Naive B cell (primary cell): Measurements from ENCODE around the gene CFAP65. TPM values are rescaled to one million over a fixed set of nuclear protein-coding genes. Genes with fewer than 3 reads are reported as not detected.

Source experiments
- ATAC-seq, 2 donors: fragments of 150-1000 bp; cut with Tn5 transposase; 2 replicates each; pipeline ENCODE4 v1.10.0; 2021; ENCODE audit warnings: low read depth in 2 of 2, mild to moderate bottlenecking in 2 of 2, moderate library complexity in 2 of 2
- DNase-seq: peaks from one replicate; pipeline ENCODE4 v3.0.0; 2022
- H3K27ac Mint-ChIP-seq, 6 donors: one replicate each; pipeline ENCODE4 v1.8.0; 2020 to 2022; ENCODE audit warnings: mild to moderate bottlenecking in 6 of 6, mixed read lengths in 6 of 6, moderate library complexity in 5 of 6, inconsistent platforms in 2 of 6
- H3K27me3 Mint-ChIP-seq, 3 donors: one replicate each; pipeline ENCODE4 v1.8.0; 2021 to 2022; ENCODE audit warnings: mixed read lengths in 3 of 3, mild to moderate bottlenecking in 1 of 3
- H3K36me3 Mint-ChIP-seq, 2 donors: one replicate each; pipeline ENCODE4 v1.8.0; 2020 to 2022; ENCODE audit warnings: mixed read lengths in 2 of 2, inconsistent platforms in 1 of 2, mild to moderate bottlenecking in 1 of 2
- H3K4me1 Mint-ChIP-seq, 3 donors: one replicate each; pipeline ENCODE4 v1.8.0; 2020 to 2022; ENCODE audit warnings: mixed read lengths in 3 of 3, inconsistent platforms in 1 of 3, mild to moderate bottlenecking in 1 of 3, moderate library complexity in 1 of 3
- H3K4me3 Mint-ChIP-seq, 8 donors: one replicate each; pipeline ENCODE4 v1.8.0; 2020 to 2022; ENCODE audit warnings: mild to moderate bottlenecking in 8 of 8, mixed read lengths in 8 of 8, moderate library complexity in 8 of 8, inconsistent platforms in 2 of 8
- H3K9me3 Mint-ChIP-seq, 7 donors: one replicate each; pipeline ENCODE4 v1.8.0; 2020 to 2022; ENCODE audit warnings: mixed read lengths in 7 of 7, mild to moderate bottlenecking in 5 of 7, inconsistent platforms in 2 of 7, moderate library complexity in 1 of 7
- polyA plus RNA-seq, 6 donors: library from polyadenylated mRNA; unstranded; fragments of 300-500 nt; fragmentation: Illumina TruSeq; gene quantifications; one replicate each; pipeline ENCODE4 v1.2.3, GENCODE V29; 2021; ENCODE audit warnings: low read depth in 6 of 6

CFAP65 gene
- polyA plus RNA-seq, 6 donors from 2014 or later = not detected

- no peak for DNase-seq
- peaks cover 0 to 6% of the 10 kb centered on the region in 2 donors for H3K36me3 Mint-ChIP-seq
- H3K9me3 Mint-ChIP-seq = peaks cover 0 to 2% (median 0%) of the 10 kb centered on the region in 7 donors
- no peak for ATAC-seq
- H3K4me3 Mint-ChIP-seq = peak overlapping the region in 5 of 8 donors; percentile 27 to 87 (median 57)
- peaks cover 33 to 47% (median 42%) of the 10 kb centered on the region in 3 donors for H3K4me1 Mint-ChIP-seq
- peak overlapping the region in 2 of 6 donors; percentile 41 to 91 for H3K27ac Mint-ChIP-seq
- H3K27me3 Mint-ChIP-seq = peaks cover 70 to 93% (median 87%) of the 10 kb centered on the region in 3 donors
Measured at GRCh38 chr2:218984239-218985020, 56.9 kb downstream of the CFAP65 start.

DNA sequence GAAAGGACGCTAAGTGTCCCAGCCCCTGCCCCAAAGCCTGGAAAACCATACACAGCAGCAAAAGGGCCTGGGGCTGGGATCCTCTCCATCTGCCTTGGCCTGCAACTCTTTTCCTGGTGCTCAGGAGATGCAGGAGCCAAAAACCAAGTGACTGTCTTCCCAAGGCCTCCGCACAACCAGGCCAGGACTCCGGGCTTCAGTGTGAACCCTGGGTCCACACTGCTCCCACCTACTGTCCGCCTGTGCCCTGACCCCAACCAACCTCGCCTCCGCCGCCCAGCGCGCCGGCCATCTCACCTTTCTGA is 57.4 kb downstream of the CFAP65 start:
- Mint-ChIP-seq H3K27me3 (peaks cover 70 to 93% (median 86%) of the 10 kb centered on the region in 3 donors), H3K27ac (peak overlapping the region in 1 of 6 donors; percentile 41), H3K9me3 (peaks cover 0 to 2% (median 0%) of the 10 kb centered on the region in 7 donors), H3K4me3 (peak overlapping the region in 1 of 8 donors; percentile 44), H3K4me1 (peaks cover 33 to 49% (median 43%) of the 10 kb centered on the region in 3 donors), H3K36me3 (peaks cover 0 to 6% of the 10 kb centered on the region in 2 donors)
- DNase-seq (no peak), ATAC-seq (no peak)

GRCh38 chr2:218983263-218983933 is 57.9 kb downstream of the CFAP65 start:
- Mint-ChIP-seq H3K4me3 (peak overlapping the region in 7 of 8 donors; percentile 12 to 74 (median 61)), H3K27me3 (peaks cover 68 to 93% (median 86%) of the 10 kb centered on the region in 3 donors), H3K36me3 (peaks cover 0 to 6% of the 10 kb centered on the region in 2 donors), H3K9me3 (peaks cover 0 to 2% (median 0%) of the 10 kb centered on the region in 7 donors), H3K27ac (peak overlapping the region in 1 of 6 donors; percentile 56), H3K4me1 (peaks cover 33 to 49% (median 43%) of the 10 kb centered on the region in 3 donors)
- no peak for DNase-seq
- ATAC-seq = no peak

DNA sequence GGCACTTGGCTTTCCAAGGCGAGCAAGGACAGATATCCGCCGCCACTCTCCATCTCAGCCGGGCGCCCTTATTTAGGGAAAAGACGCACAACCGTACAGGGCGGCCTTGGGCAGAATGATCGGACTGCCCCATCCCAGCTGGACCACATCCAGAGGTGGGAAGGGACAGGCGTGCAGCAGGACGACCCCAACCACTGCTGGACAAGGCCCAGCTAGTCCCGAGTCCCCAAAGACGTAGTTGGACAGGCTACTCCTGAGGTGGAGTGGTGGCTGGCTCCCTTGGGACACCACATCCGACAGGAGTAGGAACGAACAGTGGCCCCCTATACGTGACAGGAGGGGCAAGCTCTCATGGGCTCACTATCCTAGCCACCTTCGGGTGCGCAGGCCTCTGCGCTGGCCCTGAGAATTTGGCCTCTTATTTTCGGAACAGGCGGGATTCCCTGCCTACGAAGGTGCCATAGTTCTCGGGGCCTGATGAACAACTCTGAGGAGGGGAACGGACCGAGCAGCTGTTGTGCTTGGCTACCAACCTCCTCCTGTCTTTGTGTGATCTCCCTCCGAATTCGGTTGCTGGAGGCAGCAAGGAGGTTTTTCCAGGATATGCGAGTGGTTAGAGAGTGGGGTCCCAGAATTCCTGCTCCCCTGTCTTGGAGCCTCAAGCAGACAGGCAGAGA is 58.6 kb downstream of the CFAP65 start:
- Mint-ChIP-seq H3K4me1 (peaks cover 33 to 49% (median 43%) of the 10 kb centered on the region in 3 donors), H3K27ac (peak overlapping the region in 2 of 6 donors; percentile 36 to 74), H3K4me3 (peak overlapping the region in 7 of 8 donors; percentile 61 to 87 (median 74)), H3K9me3 (peaks cover 0 to 2% (median 0%) of the 10 kb centered on the region in 7 donors), H3K27me3 (peaks cover 63 to 95% (median 89%) of the 10 kb centered on the region in 3 donors), H3K36me3 (peaks cover 0 to 6% of the 10 kb centered on the region in 2 donors)
- DNase-seq (no peak), ATAC-seq (no peak)

DNA sequence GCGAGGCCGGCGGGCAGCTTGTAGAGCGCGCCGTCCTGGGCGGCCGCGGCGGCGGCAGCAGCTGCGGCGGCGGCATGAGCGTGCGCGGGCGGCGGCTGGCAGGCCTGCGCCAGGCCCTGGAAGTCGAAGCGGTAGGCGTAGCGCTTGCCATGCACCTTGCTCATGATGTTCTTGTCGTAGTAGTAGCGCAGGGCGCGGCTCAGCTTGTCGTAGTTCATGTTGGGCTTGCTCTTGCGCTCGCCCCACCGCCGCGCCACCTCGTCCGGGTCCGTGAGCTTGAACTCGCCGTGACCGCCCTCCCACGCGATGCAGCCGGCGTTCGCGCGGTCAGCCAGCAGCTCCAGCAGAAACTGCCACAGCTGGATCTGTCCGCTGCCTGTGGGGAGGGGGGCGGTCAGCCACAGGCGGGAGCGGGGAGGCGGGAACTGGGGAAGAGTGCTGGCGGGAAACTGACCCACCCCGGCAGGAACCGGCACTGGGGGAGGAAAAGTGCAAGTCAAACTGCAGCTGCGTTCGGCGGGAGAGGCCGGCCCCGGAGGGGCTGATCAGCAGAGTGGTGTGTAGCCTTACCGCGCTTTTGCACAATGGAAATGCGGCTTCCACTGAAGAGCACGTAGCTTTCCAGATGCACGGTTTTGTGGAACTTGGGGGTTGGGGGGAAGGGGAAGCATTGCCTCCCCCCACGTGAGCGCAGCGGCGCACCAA is 59.3 kb downstream of the CFAP65 start:
- DNase-seq (no peak), ATAC-seq (peak; percentile 28 to 30)
- Mint-ChIP-seq H3K27ac (peak overlapping the region in 2 of 6 donors; percentile 39 to 74), H3K27me3 (peaks cover 63 to 95% (median 89%) of the 10 kb centered on the region in 3 donors), H3K36me3 (peaks cover 0 to 6% of the 10 kb centered on the region in 2 donors), H3K4me3 (peak overlapping the region; percentile 54 to 87 (median 72)), H3K9me3 (peaks cover 0 to 2% (median 0%) of the 10 kb centered on the region in 7 donors), H3K4me1 (peaks cover 33 to 49% (median 43%) of the 10 kb centered on the region in 3 donors)

- peak overlapping the region; percentile 86 to 93 (median 88) for H3K4me3 Mint-ChIP-seq
- H3K27ac Mint-ChIP-seq = peak overlapping the region in 5 of 6 donors; percentile 52 to 96 (median 75)
- DNase-seq (no peak), ATAC-seq (peak; percentile 3 to 10)
- H3K36me3 Mint-ChIP-seq = peaks cover 0 to 6% of the 10 kb centered on the region in 2 donors
- H3K4me1 Mint-ChIP-seq = peaks cover 33 to 49% (median 43%) of the 10 kb centered on the region in 3 donors
- H3K27me3 Mint-ChIP-seq = peaks cover 62 to 95% (median 89%) of the 10 kb centered on the region in 3 donors
- H3K9me3 Mint-ChIP-seq = peaks cover 0 to 2% (median 0%) of the 10 kb centered on the region in 7 donors
Measured at GRCh38 chr2:218981390-218981880, 59.9 kb downstream of the CFAP65 start.

DNA sequence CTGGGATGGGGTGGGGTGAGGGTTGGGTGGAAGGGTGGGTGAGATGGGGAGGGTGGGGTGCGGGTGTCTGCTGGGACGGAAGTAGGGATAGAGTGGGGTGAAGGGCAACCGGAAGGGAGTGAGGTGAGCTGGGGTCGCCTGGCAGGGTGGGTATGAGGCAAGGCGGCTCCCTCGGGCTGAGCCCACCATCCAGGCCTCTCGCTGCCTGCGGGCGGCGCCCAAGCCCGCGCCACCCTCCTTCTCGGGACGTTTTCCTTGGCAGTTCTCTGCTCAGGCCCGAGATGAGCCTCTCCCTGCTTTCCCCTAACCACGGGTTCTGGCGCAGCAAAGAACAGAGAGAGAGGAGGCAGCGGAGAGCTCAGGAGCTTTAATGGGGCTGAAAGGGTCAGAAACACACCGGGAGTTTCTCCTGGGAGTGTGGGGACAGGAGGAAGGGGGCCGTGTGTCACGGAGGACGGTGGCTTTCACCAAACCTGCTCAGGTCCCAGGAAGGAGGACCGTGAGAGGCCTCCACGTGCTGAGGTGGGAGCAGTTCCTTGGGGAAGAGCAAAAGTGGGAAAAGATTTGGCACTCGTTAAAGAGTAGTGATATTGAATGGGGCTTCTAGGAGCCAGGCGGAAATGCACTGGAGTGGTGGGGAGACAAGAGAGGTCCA is 60.5 kb downstream of the CFAP65 start:
- no peak for DNase-seq
- Mint-ChIP-seq H3K9me3 (peaks cover 0 to 2% (median 0%) of the 10 kb centered on the region in 7 donors), H3K4me1 (peaks cover 29 to 44% (median 38%) of the 10 kb centered on the region in 3 donors), H3K36me3 (peaks cover 0 to 6% of the 10 kb centered on the region in 2 donors), H3K27ac (peak overlapping the region in 3 of 6 donors; percentile 52 to 96 (median 91)), H3K4me3 (peak overlapping the region; percentile 86 to 93 (median 88)), H3K27me3 (peaks cover 63 to 95% (median 89%) of the 10 kb centered on the region in 3 donors)
- no peak for ATAC-seq

DNA sequence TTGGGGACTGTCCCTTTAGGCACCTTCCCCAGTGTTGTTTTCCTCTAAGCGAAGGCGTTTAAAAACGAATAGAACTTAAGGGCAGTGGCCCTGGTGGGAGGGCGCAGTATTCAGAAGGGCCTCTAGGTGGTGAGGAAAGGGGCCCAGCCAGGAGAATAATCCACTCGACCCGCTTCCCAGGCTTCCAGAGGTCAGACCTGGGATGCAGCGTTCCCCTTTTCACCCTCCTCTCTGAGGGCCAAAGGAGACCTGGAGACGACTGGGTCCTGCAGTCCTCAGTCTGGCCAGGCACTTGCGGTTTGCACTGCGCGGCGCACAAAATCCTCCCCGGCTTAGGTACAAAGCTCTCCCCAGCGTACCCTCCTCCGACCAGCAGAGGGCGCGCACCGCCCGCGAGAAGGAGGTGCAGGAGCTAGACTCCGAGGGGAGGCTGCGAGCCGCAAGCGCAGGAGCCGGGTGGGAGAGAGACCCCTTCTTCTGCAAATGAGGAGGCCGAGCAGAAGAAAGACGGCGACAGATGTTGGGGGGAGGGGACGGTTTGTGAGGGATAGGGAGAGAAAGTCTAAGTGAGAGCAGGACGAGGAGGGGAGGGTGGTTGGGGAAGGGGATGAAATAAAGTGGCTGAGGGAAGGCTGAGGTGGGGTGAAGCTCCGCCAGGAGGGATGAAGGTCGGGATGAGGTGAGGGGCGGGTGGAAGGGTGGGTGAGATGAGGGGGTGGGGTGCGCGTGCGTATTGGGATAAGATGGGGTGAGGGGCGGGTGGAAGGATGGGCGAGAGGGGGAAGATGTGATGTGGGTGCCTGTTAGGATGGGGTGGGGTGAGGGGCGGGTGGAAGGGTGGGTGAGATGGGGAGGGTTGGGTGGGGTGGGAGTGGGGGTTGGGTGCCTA is 61.2 kb downstream of the CFAP65 start:
- peaks cover 0 to 2% (median 0%) of the 10 kb centered on the region in 7 donors for H3K9me3 Mint-ChIP-seq
- H3K4me1 Mint-ChIP-seq = peaks cover 24 to 39% (median 33%) of the 10 kb centered on the region in 3 donors
- peaks cover 65 to 97% (median 90%) of the 10 kb centered on the region in 3 donors for H3K27me3 Mint-ChIP-seq
- H3K36me3 Mint-ChIP-seq = peaks cover 0 to 6% of the 10 kb centered on the region in 2 donors
- peak; percentile 79 for DNase-seq
- H3K27ac Mint-ChIP-seq = peak overlapping the region in 3 of 6 donors; percentile 5 to 81 (median 18)
- H3K4me3 Mint-ChIP-seq = peak overlapping the region; percentile 68 to 89 (median 83)
- ATAC-seq = peak; percentile 86 to 88

- peak overlapping the region in 1 of 6 donors; percentile 6 for H3K27ac Mint-ChIP-seq
- DNase-seq (no peak), ATAC-seq (no peak)
- no peak overlapping the region for H3K4me3 Mint-ChIP-seq
- H3K4me1 Mint-ChIP-seq = peaks cover 4 to 10% (median 8%) of the 10 kb centered on the region in 3 donors
- H3K36me3 Mint-ChIP-seq = no peaks in the 10 kb centered on the region
- H3K27me3 Mint-ChIP-seq = peaks cover 60 to 86% (median 81%) of the 10 kb centered on the region in 3 donors
- H3K9me3 Mint-ChIP-seq = peaks cover 0 to 5% (median 0%) of the 10 kb centered on the region in 7 donors
Measured at GRCh38 chr2:218975060-218975777, 66.1 kb downstream of the CFAP65 start.

- peaks cover 53 to 75% (median 69%) of the 10 kb centered on the region in 3 donors for H3K27me3 Mint-ChIP-seq
- H3K9me3 Mint-ChIP-seq = peaks cover 0 to 8% (median 0%) of the 10 kb centered on the region in 7 donors
- ATAC-seq (no peak), DNase-seq (no peak)
- H3K4me3 Mint-ChIP-seq = no peak overlapping the region
- H3K4me1 Mint-ChIP-seq = no peaks in the 10 kb centered on the region
- H3K27ac Mint-ChIP-seq = no peak overlapping the region
- no peaks in the 10 kb centered on the region for H3K36me3 Mint-ChIP-seq
Measured at GRCh38 chr2:218970894-218971293, 70.4 kb downstream of the CFAP65 start.
